GM19099 (cell line): ENCODE results near the gene EIF3F.

Source experiments
- POLR2A ChIP-seq: IDR thresholded peaks from 3 replicates; pipeline ENCODE4 v1.6.1; 2011; ENCODE audit warnings: low read depth; ENCODE audit not compliant: insufficient read length; ENCODE audit errors: extremely low read depth

EIF3F gene

GRCh38 chr11:7974668-7975067 lies 12.5 kb upstream of the EIF3F start:
- no peak for TF ChIP-seq POLR2A

DNA sequence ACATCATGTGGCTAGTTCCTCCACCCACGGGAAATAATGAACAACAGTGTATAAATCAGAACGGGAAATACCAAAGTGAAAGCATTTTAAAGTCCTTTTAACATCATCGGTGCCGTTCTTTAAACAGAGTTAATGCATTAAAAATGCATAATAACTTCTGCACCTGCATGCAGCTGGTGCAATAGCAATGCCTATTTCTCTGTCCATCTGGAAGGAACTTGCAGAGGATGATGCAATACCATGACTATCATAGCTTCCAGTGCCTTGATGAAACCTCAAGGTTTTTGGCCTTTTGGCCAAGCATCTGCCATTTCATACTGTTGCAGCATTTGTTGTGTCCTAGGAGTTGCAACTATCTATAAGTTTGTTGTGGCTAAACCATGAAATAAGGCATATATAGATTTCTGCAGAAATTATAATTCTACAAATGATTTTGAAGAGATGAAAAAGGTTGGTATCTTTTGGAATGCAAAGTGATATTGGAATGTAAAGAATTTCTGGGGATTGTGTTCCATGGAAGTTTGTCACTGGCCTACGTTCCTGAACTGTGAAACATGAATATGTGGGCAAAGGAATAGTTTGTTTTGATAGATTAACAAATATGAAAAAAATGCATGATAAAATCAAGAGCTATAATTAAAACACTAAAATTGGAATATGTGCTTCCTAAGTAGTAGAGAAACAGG lies 9.8 kb upstream of the EIF3F start:
- no peak for TF ChIP-seq POLR2A

- TF ChIP-seq POLR2A = no peak
Observed at GRCh38 chr11:7981619-7982157, 5.4 kb upstream of the EIF3F start.

GRCh38 chr11:7982582-7983119 lies 4.5 kb upstream of the EIF3F start:
- no peak for TF ChIP-seq POLR2A

DNA sequence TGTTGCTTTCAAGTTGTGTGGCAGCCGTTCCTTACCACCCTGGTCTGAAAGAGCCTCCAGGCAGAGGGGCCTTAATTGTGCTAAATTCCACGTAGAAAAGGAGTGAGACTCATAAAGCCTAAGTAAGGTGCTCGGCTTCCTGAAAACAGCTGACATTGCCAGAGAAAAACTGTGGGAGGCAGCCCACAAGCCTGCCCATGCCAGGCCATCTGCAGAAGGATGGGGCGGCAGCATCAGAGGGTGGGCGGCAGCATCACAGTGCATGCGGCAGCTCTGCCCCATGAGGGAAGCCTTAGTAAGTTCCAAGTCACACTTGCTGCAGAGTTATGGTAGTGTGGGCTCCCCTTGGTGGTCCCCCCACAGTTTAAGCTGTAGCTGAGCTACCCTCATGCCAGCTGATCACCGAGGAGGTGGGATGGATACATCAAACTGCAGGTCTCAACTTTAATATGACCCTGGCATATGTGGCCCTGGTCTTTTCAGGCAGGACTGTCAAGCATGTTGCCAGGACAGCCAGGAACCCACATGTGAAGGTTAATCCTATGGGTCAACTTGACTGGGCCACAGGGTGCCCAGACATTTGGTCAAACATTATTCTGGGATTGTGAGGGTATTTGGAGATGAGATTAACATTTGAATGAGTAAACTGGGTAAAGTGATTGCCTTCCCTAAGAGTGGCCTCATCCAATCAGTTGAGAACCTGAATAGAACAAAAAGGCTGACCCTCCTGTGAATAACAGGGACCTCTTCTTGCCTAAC lies 3.1 kb upstream of the EIF3F start:
- no peak for TF ChIP-seq POLR2A

DNA sequence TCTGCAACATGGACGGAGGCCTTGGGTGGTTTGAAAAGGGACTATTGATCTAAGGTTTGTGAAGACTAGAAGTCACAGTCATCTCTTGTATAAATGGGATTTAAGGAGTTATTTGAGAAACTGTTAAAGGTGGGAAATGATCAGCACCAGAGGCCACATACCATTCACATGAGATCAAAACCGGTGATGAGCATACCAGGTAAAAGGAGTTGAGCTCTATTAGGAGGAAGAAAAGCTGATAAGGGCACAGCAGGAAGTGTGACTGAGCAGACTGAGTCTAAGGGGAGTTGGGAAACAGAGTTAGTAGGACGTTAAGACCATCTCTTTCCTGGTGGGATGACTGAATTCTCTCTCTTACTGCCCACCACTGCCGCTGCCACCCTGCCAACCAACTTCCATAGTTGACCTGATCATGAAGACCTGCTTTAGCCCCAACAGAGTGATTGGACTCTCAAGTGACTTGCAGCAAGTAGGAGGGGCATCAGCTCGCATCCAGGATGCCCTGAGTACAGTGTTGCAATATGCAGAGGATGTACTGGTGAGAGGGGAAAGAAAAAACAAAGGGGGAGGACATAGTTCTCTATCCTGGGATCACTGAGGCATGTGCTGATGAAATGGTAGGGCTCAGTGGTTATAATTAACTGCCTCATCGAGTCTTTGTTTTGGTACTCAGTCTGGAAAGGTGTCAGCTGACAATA lies 7.6 kb downstream of the EIF3F start:
- TF ChIP-seq POLR2A = no peak

DNA sequence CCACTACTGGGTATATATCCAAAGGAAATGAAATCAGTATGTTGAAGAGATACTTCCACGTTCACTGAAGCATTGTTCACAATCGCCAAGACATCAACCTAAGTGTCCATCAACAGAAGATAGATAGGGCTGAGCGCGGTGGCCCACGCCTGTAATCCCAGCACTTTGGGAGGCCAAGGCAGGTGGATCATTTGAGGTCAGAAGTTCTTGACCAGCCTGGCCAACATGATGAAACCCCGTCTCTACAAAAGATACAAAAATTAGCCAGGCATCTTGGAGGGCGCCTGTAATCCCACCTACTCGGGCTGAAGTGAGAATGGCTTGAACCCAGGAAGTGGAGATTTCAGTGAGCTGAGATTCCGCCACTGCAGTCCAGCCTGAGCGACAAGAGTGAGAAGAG lies 12.7 kb downstream of the EIF3F start:
- no peak for TF ChIP-seq POLR2A

- no peak for TF ChIP-seq POLR2A
Observed at GRCh38 chr11:8000390-8000789, 13.3 kb downstream of the EIF3F start.

- TF ChIP-seq POLR2A = no peak
Observed at GRCh38 chr11:8002676-8003075, 15.5 kb downstream of the EIF3F start.

- no peak for TF ChIP-seq POLR2A
Observed at GRCh38 chr11:8003187-8003586, 16.1 kb downstream of the EIF3F start.

DNA sequence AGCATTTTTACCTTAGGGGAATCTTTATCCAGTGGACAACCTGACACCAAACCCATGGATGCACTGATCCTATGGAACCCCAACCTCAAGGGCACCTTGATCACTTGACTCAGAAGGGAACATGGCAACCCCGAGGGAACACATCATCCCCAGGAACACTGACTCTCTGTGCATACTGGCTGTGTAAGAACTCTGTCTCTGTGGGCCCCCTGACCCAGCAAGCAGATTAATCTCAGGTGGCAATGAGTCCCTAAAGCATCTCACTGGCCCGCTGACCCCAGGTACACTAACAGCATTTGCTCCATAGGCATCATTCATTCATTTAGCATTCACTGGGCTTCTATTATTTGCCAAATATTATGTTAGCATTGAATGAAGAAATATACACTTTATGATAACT lies 16.9 kb downstream of the EIF3F start:
- TF ChIP-seq POLR2A = no peak

GRCh38 chr11:8005556-8005955 lies 18.4 kb downstream of the EIF3F start:
- TF ChIP-seq POLR2A = no peak

- TF ChIP-seq POLR2A = no peak
Observed at GRCh38 chr11:8006349-8006977, 19.3 kb downstream of the EIF3F start.

GRCh38 chr11:8008212-8008611 lies 21.1 kb downstream of the EIF3F start:
- TF ChIP-seq POLR2A = no peak

GRCh38 chr11:8009856-8010255 lies 22.7 kb downstream of the EIF3F start:
- no peak for TF ChIP-seq POLR2A

DNA sequence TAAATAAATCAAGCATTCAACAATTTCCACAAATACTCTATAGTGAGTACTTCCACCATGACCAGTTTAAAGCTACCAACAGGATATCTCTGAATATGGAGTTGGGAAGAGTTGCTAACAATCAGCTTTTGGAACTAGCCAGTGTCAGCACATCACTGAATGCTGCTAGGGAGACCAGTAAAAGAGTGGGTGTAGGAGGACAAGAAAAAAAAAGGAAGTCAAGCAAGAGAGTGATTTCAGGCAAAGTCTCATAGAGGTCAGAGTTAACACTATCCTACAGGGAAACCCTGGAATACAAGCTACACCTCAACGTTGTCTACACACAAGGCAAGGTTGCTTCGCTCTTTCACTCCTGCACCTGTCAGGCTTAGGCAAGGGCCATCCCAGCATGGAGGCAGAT lies 24.2 kb downstream of the EIF3F start:
- no peak for TF ChIP-seq POLR2A

DNA sequence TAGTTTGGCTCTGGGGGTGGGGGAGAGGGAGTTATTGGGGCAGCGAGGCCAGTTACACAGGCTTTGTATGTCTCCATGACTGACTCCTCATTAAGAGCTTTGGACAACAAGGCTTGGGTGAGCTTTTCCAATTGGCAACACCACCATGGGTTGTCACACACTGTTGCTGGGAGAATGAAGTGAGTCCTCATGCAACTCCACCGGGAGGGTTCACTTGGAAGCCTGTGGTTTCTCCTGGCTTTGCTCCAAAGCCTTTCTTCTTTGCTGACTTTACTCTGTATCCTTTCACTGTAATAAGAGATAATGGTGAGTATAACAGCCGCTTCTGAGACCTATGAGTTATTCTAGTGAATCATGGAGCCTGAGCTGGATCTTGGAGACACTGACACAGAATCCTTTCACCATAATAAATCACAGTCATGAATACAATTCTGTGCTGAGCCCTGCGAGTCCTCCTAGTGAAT lies 24.9 kb downstream of the EIF3F start:
- no peak for TF ChIP-seq POLR2A
